ENCODE results near the gene TNNI3K.

Gene TNNI3K

GRCh38 chr1:74455390-74455789 is 220.2 kb downstream of the TNNI3K start:
- DNase-seq = no peak

DNA sequence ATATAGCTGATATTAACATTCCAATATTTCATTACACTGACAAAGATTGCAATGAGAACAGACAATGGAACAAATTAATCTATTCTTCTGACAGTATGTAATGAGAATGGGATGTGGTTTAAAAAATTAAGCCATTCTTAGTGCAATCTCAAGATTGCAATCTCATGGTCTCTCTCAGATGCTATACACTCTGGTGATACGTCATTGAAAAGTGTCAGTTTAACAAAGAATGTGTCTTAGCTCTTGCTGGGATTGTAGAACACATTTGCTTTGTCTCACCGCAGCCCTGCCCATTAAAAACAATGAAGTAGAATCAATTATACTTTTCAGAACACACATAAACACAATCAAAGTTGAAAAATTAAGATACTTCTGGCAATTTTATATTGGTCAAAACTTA is 222.1 kb downstream of the TNNI3K start:
- DNase-seq = no peak

DNA sequence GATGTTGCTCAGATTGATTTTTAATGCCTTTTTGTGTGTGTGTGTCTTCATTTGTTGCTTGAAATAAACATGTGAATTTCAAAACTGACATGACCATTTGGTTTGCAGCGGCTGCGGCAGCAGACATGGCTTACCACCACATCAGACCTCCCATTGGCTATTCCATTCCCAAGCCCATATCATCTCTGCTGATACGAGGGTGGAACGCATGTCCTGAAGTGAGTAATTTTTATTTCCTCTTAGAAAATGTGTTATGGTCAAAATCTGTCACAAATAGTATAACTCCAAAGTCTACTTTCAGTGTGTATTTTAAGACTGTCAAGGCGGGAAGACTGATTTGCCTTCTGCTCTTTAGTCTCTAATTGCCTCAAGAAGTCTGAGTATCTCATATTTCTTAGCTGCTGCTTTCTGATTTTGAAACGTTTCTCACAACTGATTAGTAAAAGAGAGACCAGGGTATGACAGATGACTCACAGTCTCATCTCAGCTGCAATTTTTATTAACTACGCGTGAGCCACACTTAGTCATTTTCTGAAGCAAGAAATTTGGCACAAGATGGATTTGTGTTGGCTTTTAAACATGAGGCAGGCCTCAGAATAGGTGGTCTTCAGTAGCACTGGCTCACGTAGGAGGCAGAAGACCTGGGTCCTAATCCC is 228.3 kb downstream of the TNNI3K start:
- DNase-seq = no peak

GRCh38 chr1:74464037-74464436 is 228.8 kb downstream of the TNNI3K start:
- DNase-seq = no peak

DNA sequence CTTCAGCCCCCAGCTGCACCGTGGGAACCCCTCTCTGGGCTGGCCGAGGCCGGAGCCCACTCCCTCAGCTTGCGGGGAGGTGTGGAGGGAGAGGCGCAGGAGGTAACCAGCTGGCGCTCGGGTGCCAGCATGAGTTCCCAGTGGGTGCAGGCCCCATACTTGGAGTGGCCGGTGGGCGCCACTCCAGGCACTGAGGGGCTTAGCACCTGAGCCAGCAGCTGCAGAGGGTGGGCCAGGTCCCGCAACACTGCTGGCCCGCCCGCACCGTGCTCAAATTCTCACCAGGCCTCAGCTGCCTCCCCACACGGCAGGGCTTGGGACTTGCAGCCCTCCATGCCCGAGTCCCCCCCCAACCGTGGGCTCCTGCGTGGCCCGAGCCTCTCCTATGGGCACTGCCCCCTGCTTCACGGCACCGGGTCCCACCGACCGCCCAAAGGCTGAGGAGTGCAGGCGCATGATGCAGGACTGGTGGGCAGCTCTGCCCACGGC is 230.1 kb downstream of the TNNI3K start:
- no peak for DNase-seq

- DNase-seq = no peak
Measured at GRCh38 chr1:74467786-74468377, 232.7 kb downstream of the TNNI3K start.

DNA sequence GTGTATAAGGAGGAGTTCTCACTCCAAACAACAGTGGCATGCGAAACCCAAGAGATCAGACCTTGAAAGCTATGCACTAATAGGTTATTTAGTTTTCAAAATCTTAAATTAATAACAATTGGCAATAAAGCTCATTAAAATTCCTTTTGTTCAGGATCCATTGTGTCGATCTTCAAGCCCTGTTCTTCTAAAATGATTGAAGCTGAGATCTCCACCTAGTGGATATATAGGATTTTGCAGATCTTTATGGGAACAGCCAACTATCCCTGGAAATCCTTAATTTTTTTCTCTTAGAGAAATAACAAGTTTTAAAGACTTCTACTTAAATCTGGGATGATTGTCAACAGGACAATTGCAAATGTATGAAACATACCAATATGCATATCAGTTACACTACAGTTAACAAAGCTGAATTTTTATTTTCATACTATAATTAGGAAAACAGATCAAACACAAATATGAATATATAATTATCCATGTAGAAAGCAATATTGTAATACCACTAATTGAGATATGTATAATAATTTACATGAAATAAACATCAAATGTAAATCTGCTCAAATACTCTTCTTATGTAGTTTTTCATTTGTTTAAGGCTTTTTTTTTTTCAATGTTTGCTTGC is 233.9 kb downstream of the TNNI3K start:
- peak; percentile 62 for DNase-seq

DNA sequence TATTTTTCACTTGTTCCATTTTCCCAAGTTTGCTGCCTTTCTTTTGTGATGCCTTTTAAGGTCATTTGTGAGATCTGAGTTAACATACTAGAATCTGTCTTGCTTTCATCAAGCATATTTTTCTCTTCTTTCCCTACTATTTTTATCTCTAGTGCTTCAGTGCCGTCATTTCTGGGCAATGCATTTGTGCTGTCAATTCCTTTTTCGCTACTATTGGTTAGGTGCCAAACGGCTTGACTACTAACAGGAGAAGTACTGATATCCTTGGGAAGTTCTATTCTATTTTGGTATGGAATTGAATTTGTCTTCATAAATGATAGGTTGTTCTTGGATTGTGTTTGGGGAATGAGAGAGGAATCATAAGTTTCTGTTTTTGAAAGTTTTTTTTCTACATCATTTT is 235.1 kb downstream of the TNNI3K start:
- DNase-seq = no peak

DNA sequence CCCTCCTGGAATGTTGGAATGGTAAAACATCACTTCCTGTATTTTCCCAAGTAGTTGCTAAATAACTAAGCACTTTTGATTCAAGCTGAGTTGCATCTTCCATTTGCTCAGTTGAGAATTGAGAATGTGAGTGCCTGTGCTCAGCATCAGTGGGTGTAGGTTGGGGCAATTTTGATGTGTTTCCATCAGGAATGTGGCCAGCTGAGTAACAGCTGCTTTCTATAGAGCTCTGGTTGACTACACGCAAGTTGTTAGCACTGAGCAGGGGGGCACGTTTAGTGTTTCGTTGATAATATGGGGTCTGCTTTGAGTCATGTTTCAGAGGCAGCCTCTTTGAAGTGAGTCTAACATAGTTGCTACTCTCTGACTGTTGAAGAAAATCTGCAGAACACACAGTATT is 235.7 kb downstream of the TNNI3K start:
- no peak for DNase-seq

- no peak for DNase-seq
Measured at GRCh38 chr1:74471470-74471869, 236.3 kb downstream of the TNNI3K start.

DNA sequence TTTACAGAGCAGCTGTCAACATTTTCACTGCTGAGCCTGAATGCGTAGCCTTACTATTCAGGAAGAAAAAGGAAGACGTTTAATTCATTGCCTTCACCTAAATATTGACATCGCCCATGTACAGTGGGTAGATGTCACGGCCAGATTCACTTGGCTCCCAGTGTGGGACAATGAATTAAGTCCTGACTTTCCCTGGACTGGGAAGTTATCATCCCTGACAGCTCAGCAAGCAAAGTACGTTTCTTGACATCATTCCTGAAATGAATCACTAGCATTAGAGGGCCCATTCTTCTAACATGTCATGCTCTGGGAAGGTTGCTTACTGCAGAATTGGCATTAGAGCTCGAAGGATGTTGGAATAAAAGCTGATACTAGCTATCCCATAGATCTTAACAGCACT is 239.4 kb downstream of the TNNI3K start:
- DNase-seq = no peak

DNA sequence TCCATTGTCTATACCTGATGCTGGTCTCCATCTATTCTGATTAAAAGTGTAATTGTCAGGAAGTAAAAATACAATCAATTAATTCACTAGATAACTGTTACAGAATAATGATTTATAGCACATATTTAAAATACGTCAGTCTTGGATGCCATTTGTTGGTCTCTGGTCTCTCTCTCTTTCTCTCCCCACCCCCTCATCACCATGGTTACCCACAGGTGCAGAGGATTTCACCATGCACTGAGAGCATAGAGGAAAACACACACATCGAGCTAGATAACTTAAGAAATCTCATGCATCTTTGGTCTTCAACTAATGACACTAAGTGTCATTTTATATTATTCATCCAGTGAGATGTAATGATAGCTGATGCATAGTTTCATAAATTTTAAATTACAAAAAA is 243.8 kb downstream of the TNNI3K start:
- DNase-seq = no peak

DNA sequence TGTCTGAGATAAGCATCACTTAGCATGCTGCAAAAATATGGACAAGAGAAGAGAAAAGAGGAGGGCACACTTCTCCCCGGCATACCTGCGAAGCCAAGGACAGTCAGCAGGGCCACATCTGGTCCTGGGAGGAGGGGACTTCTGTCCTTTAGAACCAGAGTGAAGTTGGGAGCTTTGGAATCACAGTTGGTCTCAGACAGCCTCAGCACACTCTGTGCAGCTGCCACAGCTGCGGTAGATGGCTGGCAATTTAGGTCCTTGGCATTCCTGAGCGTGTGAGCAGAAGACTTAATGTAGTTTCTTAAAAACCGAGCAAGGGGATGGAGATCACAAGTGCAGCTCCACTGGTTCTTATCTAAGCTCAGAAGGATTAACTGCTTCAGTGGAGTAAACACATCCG is 244.9 kb downstream of the TNNI3K start:
- DNase-seq = no peak

GRCh38 chr1:74481607-74482006 is 246.4 kb downstream of the TNNI3K start:
- no peak for DNase-seq

GRCh38 chr1:74485622-74486021 is 250.4 kb downstream of the TNNI3K start:
- DNase-seq = peak; percentile 82

- no peak for DNase-seq
Measured at GRCh38 chr1:74486036-74486435, 250.8 kb downstream of the TNNI3K start.

DNA sequence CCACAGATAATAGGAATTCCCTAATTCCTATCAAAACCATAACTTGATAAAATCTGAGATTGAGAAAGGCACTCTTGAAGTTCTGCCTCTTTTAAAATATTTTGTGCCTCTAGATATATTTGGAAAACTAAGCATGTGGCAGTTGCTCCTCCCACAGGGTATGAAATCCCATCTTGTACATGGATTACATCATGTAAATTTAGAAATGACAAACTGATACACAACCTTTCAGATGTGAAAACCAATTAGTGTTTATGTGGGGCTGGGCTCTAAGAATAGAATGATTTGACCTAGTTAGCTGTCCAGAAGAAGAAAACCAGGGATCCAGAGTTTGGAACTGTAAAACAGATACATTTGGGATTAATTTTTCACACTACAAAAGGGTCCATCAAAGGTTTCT is 261.5 kb downstream of the TNNI3K start:
- DNase-seq = no peak

- DNase-seq = no peak
Measured at GRCh38 chr1:74498901-74499300, 263.7 kb downstream of the TNNI3K start.

- no peak for DNase-seq
Measured at GRCh38 chr1:74502432-74502831, 267.2 kb downstream of the TNNI3K start.

GRCh38 chr1:74502858-74503257 is 267.7 kb downstream of the TNNI3K start:
- DNase-seq = no peak

DNA sequence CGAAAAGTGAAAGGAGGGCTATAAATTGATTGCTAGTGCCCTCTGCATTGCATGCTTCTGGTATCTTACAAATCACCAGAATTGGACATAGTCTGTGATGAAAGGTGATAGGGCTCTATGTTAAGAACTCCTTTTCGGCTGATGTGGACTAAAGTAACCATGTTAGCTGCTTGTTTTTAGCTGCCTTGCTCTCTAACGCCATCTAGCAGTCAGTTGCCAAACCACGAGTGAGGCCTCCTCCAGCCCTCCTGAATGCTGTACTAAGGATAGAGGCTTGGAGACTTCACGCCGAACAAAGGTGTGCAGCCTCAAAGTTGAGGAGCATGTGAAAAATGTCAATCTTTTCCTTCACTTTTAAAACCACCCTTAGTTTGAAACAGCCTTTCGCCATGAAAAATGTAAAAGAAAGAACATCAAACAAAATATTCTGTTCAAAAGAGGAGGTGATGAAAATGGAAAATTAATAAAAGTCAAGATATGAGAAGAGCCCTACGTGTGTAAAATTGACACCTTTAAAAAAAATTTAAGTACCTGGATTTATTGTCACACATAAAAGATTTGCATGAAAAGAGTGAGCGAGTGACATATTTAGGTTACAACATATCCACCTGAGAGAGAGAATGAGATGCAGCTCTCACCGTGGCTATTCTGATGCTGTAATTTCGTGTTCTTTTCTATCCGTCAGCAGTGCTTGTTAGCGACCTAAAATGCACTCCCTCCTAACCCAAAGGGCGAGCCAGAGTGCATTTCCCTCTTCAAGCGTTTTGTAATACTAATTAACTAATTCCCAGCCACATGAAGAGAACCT is 269.1 kb downstream of the TNNI3K start:
- peak; percentile 79 for DNase-seq

DNA sequence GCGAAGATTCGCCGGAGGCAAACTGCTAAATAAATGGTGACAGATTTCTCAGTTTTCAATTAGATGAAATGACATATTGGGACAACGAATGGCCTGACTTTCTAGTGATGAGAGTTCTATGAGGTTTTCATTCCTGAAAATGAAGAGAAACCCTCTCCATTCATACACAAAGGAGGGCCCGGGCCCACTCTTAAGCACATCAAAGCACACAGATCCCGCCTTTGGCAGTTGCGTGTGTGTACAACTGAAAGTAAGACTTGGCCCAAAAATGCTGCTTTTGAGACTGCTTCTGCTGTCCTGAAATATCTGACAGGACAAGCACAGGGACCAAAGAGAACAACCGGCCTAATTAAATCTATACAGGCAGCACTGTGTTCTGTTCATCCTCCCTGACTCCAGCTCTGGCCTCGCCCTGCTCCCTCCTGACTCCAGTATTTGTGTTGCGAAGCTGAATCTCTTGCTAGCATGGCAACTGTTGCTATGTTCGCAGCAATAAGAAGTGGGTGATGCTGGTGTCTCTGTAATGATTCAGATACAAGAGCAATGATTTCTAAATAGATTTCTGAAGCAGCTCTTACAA is 269.8 kb downstream of the TNNI3K start:
- no peak for DNase-seq
